Smooth muscle cell (in vitro differentiated cells): ENCODE data around the gene COMT. TPM values are rescaled to one million over a fixed set of nuclear protein-coding genes. Genes with fewer than 3 reads are reported as not detected.

Experiments
- DNase-seq: peaks from one replicate; lab custom pipeline; 2025; ENCODE audit not compliant: unreplicated experiment; lab: John Stamatoyannopoulos, UW
- H2AFZ ChIP-seq: fragments of 200-600 bp; sonication (generic); 2 replicates; pipeline ENCODE4 v1.6.0; 2016; ENCODE audit warnings: antibody characterized with exemption, low read depth, mild to moderate bottlenecking
- H3F3A ChIP-seq: fragments of 200-600 bp; sonication (generic); 2 replicates; pipeline ENCODE4 v1.6.0; 2017; ENCODE audit warnings: antibody characterized with exemption, low read depth
- H3K27ac ChIP-seq: fragments of 200-600 bp; sonication (generic); 2 replicates; pipeline ENCODE4 v1.5.1; 2016; ENCODE audit warnings: low read depth, mild to moderate bottlenecking
- H3K27me3 ChIP-seq: fragments of 200-600 bp; sonication (generic); 2 replicates; pipeline ENCODE4 v1.6.1; 2016; ENCODE audit warnings: low read depth, mild to moderate bottlenecking
- H3K36me3 ChIP-seq: fragments of 200-600 bp; sonication (generic); 2 replicates; pipeline ENCODE4 v1.5.1; 2016; ENCODE audit warnings: low read depth
- H3K4me1 ChIP-seq: fragments of 200-600 bp; sonication (generic); 2 replicates; pipeline ENCODE4 v1.5.1; 2016; ENCODE audit warnings: low read depth
- H3K4me2 ChIP-seq: fragments of 200-600 bp; sonication (generic); 2 replicates; pipeline ENCODE4 v1.6.0; 2016; ENCODE audit warnings: mild to moderate bottlenecking
- H3K4me3 ChIP-seq: fragments of 200-600 bp; sonication (generic); 2 replicates; pipeline ENCODE4 v1.5.1; 2016; ENCODE audit warnings: mild to moderate bottlenecking
- H3K79me2 ChIP-seq: fragments of 200-600 bp; sonication (generic); 2 replicates; pipeline ENCODE4 v1.6.0; 2016; ENCODE audit warnings: low read depth, mild to moderate bottlenecking
- H3K9ac ChIP-seq: fragments of 200-600 bp; sonication (generic); 2 replicates; pipeline ENCODE4 v1.6.0; 2016; ENCODE audit warnings: low read depth
- H3K9me3 ChIP-seq: fragments of 200-600 bp; sonication (generic); replicated peaks from 2 replicates; pipeline ENCODE4 v1.5.1; 2016; ENCODE audit warnings: low read depth
- H4K20me1 ChIP-seq: fragments of 200-600 bp; sonication (generic); 2 replicates; pipeline ENCODE4 v1.6.0; 2016; ENCODE audit warnings: low read depth
- CTCF ChIP-seq: fragments of 200-600 bp; sonication (generic); IDR thresholded peaks from 2 replicates; pipeline ENCODE4 v1.5.1; 2017; ENCODE audit warnings: borderline replicate concordance, mild to moderate bottlenecking, antibody characterized with exemption; ENCODE audit not compliant: insufficient read depth, poor library complexity, severe bottlenecking
- WGBS: methylation state at CpG from one replicate; pipeline ENCODE4 v1.1.7; 2016; ENCODE audit warnings: low lambda C conversion rate; 5-methylcytosine and 5-hydroxymethylcytosine counted together
- polyA plus RNA-seq: library from polyadenylated mRNA; unstranded; fragments of >200 nt; fragmentation: Nextera tagmentation; extraction: Ambion mirVana; gene quantifications from 2 replicates; pipeline ENCODE4 v1.2.1, GENCODE V29; 2016
- total RNA-seq: library from RNA; depleted of rRNA; stranded (reverse); fragments of >200 nt; gene quantifications from 2 replicates; pipeline ENCODE4 v1.2.3, GENCODE V29; 2014

Gene COMT
- total and polyA plus RNA-seq, 2 experiments from 2014 or later = 4.1 to 6.2 TPM

GRCh38 chr22:20012741-20013331 is 71.3 kb downstream of the COMT start:
- H3K79me2 ChIP-seq = no peaks in the 10 kb centered on the region
- no peak overlapping the region for H3K4me3 ChIP-seq
- H2AFZ ChIP-seq = no peak overlapping the region
- no peaks in the 10 kb centered on the region for H3F3A ChIP-seq
- no peak for TF ChIP-seq CTCF
- H3K9me3 ChIP-seq = no peaks in the 10 kb centered on the region
- peaks cover 5% of the 10 kb centered on the region for H3K4me1 ChIP-seq
- no peaks in the 10 kb centered on the region for H3K36me3 ChIP-seq
- no peak for DNase-seq
- 95% methylated on average over 10 of the region's 10 CpGs for WGBS
- no peak overlapping the region for H3K27ac ChIP-seq
- H3K4me2 ChIP-seq = no peak overlapping the region
- H3K9ac ChIP-seq = no peak overlapping the region
- peaks cover 30% of the 10 kb centered on the region for H3K27me3 ChIP-seq
- H4K20me1 ChIP-seq = no peaks in the 10 kb centered on the region

GRCh38 chr22:20013382-20013871 is 71.9 kb downstream of the COMT start:
- Histone ChIP-seq H3K9ac (no peak overlapping the region), H3K4me2 (no peak overlapping the region), H3K36me3 (no peaks in the 10 kb centered on the region), H3K4me3 (no peak overlapping the region), H3K27me3 (peaks cover 36% of the 10 kb centered on the region), H4K20me1 (no peaks in the 10 kb centered on the region), H2AFZ (no peak overlapping the region), H3K79me2 (no peaks in the 10 kb centered on the region), H3K27ac (no peak overlapping the region), H3K9me3 (no peaks in the 10 kb centered on the region), H3F3A (no peaks in the 10 kb centered on the region), H3K4me1 (peaks cover 5% of the 10 kb centered on the region)
- peak; percentile 26 for DNase-seq
- TF ChIP-seq CTCF = peak; percentile 74
- 24% methylated on average over 11 of the region's 11 CpGs for WGBS

- Histone ChIP-seq H3K4me2 (no peak overlapping the region), H4K20me1 (no peaks in the 10 kb centered on the region), H3K79me2 (no peaks in the 10 kb centered on the region), H3K27me3 (peaks cover 41% of the 10 kb centered on the region), H3K4me3 (no peak overlapping the region), H3K36me3 (no peaks in the 10 kb centered on the region), H3F3A (no peaks in the 10 kb centered on the region), H3K27ac (no peak overlapping the region), H3K9ac (no peak overlapping the region), H2AFZ (no peak overlapping the region), H3K9me3 (no peaks in the 10 kb centered on the region), H3K4me1 (peaks cover 5% of the 10 kb centered on the region)
- no peak for DNase-seq
- no peak for TF ChIP-seq CTCF
- 85% methylated on average over 5 of the region's 5 CpGs for WGBS
Observed at GRCh38 chr22:20014526-20015186, 73.1 kb downstream of the COMT start.
